ENCODE results near the gene SNX25.

DNA sequence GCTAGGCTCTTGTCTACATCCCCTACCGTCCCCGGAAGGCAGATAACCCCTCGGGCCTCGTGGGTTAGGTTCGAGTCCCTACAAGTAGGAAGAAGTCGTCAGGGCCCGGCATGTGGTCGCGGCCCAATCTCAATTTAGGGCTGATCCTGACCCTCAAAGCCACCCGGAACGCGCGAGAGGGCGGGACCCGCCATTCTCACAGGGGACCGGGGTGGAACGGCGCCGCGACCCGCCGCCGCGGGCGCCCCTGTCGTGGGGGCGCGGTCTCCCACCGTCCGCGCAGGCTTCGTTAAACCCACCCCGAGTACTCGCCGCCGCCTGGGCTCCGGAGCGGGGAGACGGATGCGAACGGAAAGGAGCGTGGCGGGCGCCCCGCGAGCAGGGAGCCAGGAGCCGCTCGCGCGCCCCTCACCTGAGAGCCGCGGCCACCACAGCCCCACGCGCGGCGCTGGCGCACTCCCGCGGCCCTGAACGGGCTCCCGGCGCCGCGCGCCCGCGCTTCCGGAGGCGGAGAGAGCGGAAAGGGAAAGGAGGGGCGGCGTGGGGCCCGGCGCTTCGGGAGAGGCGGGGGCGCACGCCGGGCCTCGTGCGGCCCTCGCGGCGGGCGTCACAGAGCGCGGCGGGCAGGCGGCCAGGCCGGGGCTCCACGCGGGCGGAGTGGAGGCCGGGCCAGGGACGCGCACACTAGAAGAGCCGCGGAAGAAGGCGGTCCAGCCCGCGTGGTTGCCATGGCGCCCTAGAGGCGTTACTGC, 5.7 kb upstream of the SNX25 start, which contains the start of gene CFAP97:
- TF ChIP-seq, protein P1, sequence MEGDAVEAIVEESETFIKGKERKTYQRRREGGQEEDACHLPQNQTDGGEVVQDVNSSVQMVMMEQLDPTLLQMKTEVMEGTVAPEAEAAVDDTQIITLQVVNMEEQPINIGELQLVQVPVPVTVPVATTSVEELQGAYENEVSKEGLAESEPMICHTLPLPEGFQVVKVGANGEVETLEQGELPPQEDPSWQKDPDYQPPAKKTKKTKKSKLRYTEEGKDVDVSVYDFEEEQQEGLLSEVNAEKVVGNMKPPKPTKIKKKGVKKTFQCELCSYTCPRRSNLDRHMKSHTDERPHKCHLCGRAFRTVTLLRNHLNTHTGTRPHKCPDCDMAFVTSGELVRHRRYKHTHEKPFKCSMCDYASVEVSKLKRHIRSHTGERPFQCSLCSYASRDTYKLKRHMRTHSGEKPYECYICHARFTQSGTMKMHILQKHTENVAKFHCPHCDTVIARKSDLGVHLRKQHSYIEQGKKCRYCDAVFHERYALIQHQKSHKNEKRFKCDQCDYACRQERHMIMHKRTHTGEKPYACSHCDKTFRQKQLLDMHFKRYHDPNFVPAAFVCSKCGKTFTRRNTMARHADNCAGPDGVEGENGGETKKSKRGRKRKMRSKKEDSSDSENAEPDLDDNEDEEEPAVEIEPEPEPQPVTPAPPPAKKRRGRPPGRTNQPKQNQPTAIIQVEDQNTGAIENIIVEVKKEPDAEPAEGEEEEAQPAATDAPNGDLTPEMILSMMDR (IDR thresholded peaks at IDR 0.05), result no peak
- TF ChIP-seq POLR2A (IDR thresholded peaks at IDR 0.05), result peak; percentile 42 to 89
